Aorta (tissue), 5 donors: ENCODE data around the gene ZFHX3. TPM values are rescaled to one million over a fixed set of nuclear protein-coding genes. Genes with fewer than 3 reads are reported as not detected.

Experiments
- ATAC-seq: fragments of 200-7000 bp; cut with Tn5 transposase; one replicate; pipeline ENCODE4 v1.9.1; 2022; ENCODE audit warnings: moderate library complexity; ENCODE audit not compliant: low FRiP score
- DNase-seq, 2 donors: peaks; one replicate each; pipeline ENCODE4 v3.0.0-alpha.2; 2020
- H3K27ac ChIP-seq, 2 donors: one replicate each; pipeline ENCODE4 v1.5.1; 2013; ENCODE audit warnings: low read length in 2 of 2, mild to moderate bottlenecking in 2 of 2, moderate library complexity in 2 of 2, control low read depth in 1 of 2, inconsistent platforms in 1 of 2, low read depth in 1 of 2
- H3K27me3 ChIP-seq, 2 donors: one replicate each; pipeline ENCODE4 v1.6.1; 2013; ENCODE audit warnings: control low read depth in 1 of 2, low read length in 1 of 2, mild to moderate bottlenecking in 1 of 2, moderate library complexity in 1 of 2; ENCODE audit not compliant: insufficient read depth in 2 of 2, control insufficient read depth in 1 of 2
- H3K36me3 ChIP-seq, 2 donors: one replicate each; pipeline ENCODE4 v1.6.1; 2013; ENCODE audit warnings: control low read depth in 1 of 2, low read length in 1 of 2, mild to moderate bottlenecking in 1 of 2; ENCODE audit not compliant: insufficient read depth in 2 of 2, control insufficient read depth in 1 of 2
- H3K4me1 ChIP-seq, 2 donors: one replicate each; pipeline ENCODE4 v1.6.1; 2013; ENCODE audit warnings: low read length in 2 of 2, control low read depth in 1 of 2, mild to moderate bottlenecking in 1 of 2, moderate library complexity in 1 of 2; ENCODE audit not compliant: insufficient read depth in 2 of 2, control insufficient read depth in 1 of 2
- H3K4me3 ChIP-seq, 2 donors: one replicate each; pipeline ENCODE4 v1.5.1; 2013; ENCODE audit warnings: low read length in 2 of 2, control low read depth in 1 of 2, mild to moderate bottlenecking in 1 of 2
- H3K9me3 ChIP-seq: one replicate; pipeline ENCODE4 v1.6.1; 2013; ENCODE audit warnings: mild to moderate bottlenecking, low read length; ENCODE audit not compliant: control insufficient read depth
- WGBS, 2 donors: extraction: QIAGEN DNeasy Blood & Tissue Kit; methylation state at CpG; one replicate each; pipeline ENCODE4 v1.1.7; 2013; 5-methylcytosine and 5-hydroxymethylcytosine counted together
- intact Hi-C, 2 donors: fragments of 100-400 bp; cut with DNase I; formaldehyde crosslinking; loops; one replicate each; pipeline versions ENCODE4 v1.14.2 to v1.15.0; 2022
- polyA plus RNA-seq, 2 donors: library from polyadenylated mRNA; stranded (reverse); fragments of 200-250 nt; gene quantifications; one replicate each; pipeline ENCODE4 v1.2.3, GENCODE V29; 2013
- total RNA-seq, 2 donors: library from RNA; stranded (reverse); fragmentation: NEBNext Ultra II Directional; extraction: Animal tissue kit (Norgen Biotek cat#: 25700); gene quantifications; one replicate each; pipeline ENCODE4 v1.2.1, GENCODE V29; 2021
- donor health status: healthy with polysubstance abuse.
- donor health status: Bipolar disorder and iron deficiency.
- donor health status: DM: no; HTN: no; CAD: no.
- donor health status: DM: no; HTN: no; CAD: no.
- donor health status: DM: yes; HTN: yes; CAD: no.

The ZFHX3 gene
- total and polyA plus RNA-seq, 4 donors: 4.3 to 96.9 (median 37.7) TPM

GRCh38 chr16:72751076-72751475, 296.9 kb downstream of the ZFHX3 start:
- H3K4me1 ChIP-seq: no peaks in the 10 kb centered on the region
- WGBS, 2 donors: 93 to 95% methylated on average over 3 of the region's 3 CpGs
- no peaks in the 10 kb centered on the region for H3K36me3 ChIP-seq
- intact Hi-C loops: no loop called here
- H3K27ac ChIP-seq: no peak overlapping the region
- ATAC-seq (no peak), DNase-seq (no peak)
- no peaks in the 10 kb centered on the region for H3K9me3 ChIP-seq
- H3K27me3 ChIP-seq: no peaks in the 10 kb centered on the region
- no peak overlapping the region for H3K4me3 ChIP-seq

GRCh38 chr16:72749091-72749490, 298.8 kb downstream of the ZFHX3 start:
- Histone ChIP-seq H3K27me3 (no peaks in the 10 kb centered on the region), H3K36me3 (no peaks in the 10 kb centered on the region), H3K9me3 (no peaks in the 10 kb centered on the region), H3K4me1 (no peaks in the 10 kb centered on the region), H3K27ac (no peak overlapping the region), H3K4me3 (no peak overlapping the region)
- ATAC-seq (no peak), DNase-seq (no peak)
- intact Hi-C loops: no loop called here

GRCh38 chr16:72744076-72744793, 303.7 kb downstream of the ZFHX3 start:
- no peaks in the 10 kb centered on the region for H3K4me1 ChIP-seq
- H3K27ac ChIP-seq: no peak overlapping the region
- H3K4me3 ChIP-seq: no peak overlapping the region
- no peaks in the 10 kb centered on the region for H3K36me3 ChIP-seq
- no peaks in the 10 kb centered on the region for H3K9me3 ChIP-seq
- ATAC-seq (no peak), DNase-seq (no peak)
- WGBS, 2 donors: 92 to 95% methylated on average over 2 of the region's 2 CpGs
- intact Hi-C loops: no loop called here
- H3K27me3 ChIP-seq: no peaks in the 10 kb centered on the region

- no peak overlapping the region for H3K27ac ChIP-seq
- no peak overlapping the region for H3K4me3 ChIP-seq
- H3K9me3 ChIP-seq: no peaks in the 10 kb centered on the region
- no peaks in the 10 kb centered on the region for H3K4me1 ChIP-seq
- 94% methylated on average over 8 of the region's 8 CpGs for WGBS, 2 donors
- no peaks in the 10 kb centered on the region for H3K36me3 ChIP-seq
- ATAC-seq (no peak), DNase-seq (no peak)
- no peaks in the 10 kb centered on the region for H3K27me3 ChIP-seq
- intact Hi-C loops: no loop called here
These were observed 304.7 kb downstream of the ZFHX3 start for GRCh38 chr16:72743011-72743761.

GRCh38 chr16:72740347-72740746, 307.6 kb downstream of the ZFHX3 start:
- ATAC-seq: no peak
- intact Hi-C loops: no loop called here
- no peak for DNase-seq
- no peaks in the 10 kb centered on the region for H3K27me3 ChIP-seq
- WGBS, 2 donors: 81% methylated on average over 2 of the region's 2 CpGs
- H3K4me1 ChIP-seq: no peaks in the 10 kb centered on the region
- H3K9me3 ChIP-seq: no peaks in the 10 kb centered on the region
- H3K4me3 ChIP-seq: no peak overlapping the region
- H3K36me3 ChIP-seq: no peaks in the 10 kb centered on the region
- no peak overlapping the region for H3K27ac ChIP-seq

GRCh38 chr16:72739577-72739976, 308.4 kb downstream of the ZFHX3 start:
- Histone ChIP-seq H3K9me3 (peaks cover under 1% of the 10 kb centered on the region), H3K27ac (no peak overlapping the region), H3K4me3 (no peak overlapping the region), H3K36me3 (no peaks in the 10 kb centered on the region), H3K4me1 (no peaks in the 10 kb centered on the region), H3K27me3 (no peaks in the 10 kb centered on the region)
- intact Hi-C loops: no loop called here
- DNase-seq (no peak), ATAC-seq (no peak)
- 18 to 26% methylated on average over 1 of the region's 1 CpG for WGBS, 2 donors

- no peaks in the 10 kb centered on the region for H3K27me3 ChIP-seq
- intact Hi-C loops: no loop called here
- no peak overlapping the region for H3K27ac ChIP-seq
- H3K9me3 ChIP-seq: peaks cover 1% of the 10 kb centered on the region
- 85 to 94% methylated on average over 2 of the region's 2 CpGs for WGBS, 2 donors
- H3K4me1 ChIP-seq: no peaks in the 10 kb centered on the region
- DNase-seq (no peak), ATAC-seq (no peak)
- H3K36me3 ChIP-seq: no peaks in the 10 kb centered on the region
- H3K4me3 ChIP-seq: no peak overlapping the region
These were observed 311.9 kb downstream of the ZFHX3 start for GRCh38 chr16:72736074-72736473.
